Glomerular endothelial cell (primary cell): ENCODE data around the gene BNIP2. TPM values are rescaled to one million over a fixed set of nuclear protein-coding genes. Genes with fewer than 3 reads are reported as not detected.
A peak's percentile ranks its signal among the peaks of the same experiment; 100 is the strongest.
"Not testable (repeated sequence)": the region's sequence is repeated elsewhere in the genome, so short reads cannot be mapped to it uniquely, and the experiment has no call there.

ENCODE experiments used
- DNase-seq: peaks from one replicate; pipeline ENCODE4 v3.0.0-alpha.2; 2011; ENCODE audit warnings: low read depth, low spot score; ENCODE audit errors: extremely low read depth
- total RNA-seq: library from RNA; depleted of rRNA; stranded (reverse); fragments of >200 nt; gene quantifications from 2 replicates; pipeline ENCODE4 v1.2.3, GENCODE V29; 2015

The BNIP2 gene, protein sequence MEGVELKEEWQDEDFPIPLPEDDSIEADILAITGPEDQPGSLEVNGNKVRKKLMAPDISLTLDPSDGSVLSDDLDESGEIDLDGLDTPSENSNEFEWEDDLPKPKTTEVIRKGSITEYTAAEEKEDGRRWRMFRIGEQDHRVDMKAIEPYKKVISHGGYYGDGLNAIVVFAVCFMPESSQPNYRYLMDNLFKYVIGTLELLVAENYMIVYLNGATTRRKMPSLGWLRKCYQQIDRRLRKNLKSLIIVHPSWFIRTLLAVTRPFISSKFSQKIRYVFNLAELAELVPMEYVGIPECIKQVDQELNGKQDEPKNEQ
- 114 and 142 TPM in 2 replicates for total RNA-seq

DNA sequence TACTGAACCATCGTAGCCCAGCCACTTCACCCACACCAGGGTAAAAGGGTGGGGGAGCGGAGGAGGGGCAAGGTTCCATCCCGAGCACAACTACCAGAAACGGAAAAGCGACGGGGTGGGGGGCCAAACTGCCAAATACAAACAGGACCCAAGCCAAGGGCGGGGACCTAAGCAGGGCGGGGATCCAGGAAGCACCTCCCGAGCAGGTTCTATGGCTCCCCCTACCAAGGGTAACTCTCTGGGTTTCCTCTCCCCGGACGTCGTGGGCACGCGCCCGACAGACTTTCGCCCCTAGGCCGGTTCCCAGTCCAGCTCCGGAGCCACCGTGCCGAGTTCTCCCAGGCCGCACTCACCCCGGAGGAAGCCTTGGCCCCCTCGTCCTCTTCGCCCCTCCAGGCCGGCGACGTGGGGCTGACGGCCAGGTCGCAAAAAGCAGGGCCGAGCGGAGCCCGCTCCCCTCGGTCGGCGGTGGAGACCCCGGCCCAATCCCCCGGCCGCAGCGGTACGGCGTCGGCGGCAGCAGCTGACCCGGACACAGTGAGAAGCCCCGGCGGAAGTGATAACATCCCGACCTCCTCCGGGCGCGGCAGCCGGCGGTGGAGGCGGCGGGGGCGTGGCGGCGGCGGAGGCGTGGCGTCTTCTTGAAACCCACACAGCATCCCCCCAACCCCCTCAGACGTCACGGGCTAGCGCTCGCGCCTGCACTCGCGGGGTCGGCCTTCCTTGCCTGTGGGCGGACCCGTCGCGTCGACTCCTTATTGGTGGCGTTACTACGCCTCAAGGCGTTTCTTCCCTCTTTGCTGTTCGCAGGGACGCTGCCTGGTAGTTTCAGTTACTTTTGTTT, at the start of gene BNIP2:
TSS of gene BNIP2 (minus strand) at position 539 of the 844 bp plus-strand sequence. CDS start 6,863 bp downstream, outside the sequence.
- DNase-seq, result peak; percentile 72

GRCh38 chr15:59738676-59739075, 49.6 kb upstream of the BNIP2 start:
- no peak for DNase-seq

- DNase-seq, result no peak
Observed at GRCh38 chr15:59736181-59736580, 47.1 kb upstream of the BNIP2 start.

- no peak for DNase-seq
Observed at GRCh38 chr15:59725151-59725486, 36.0 kb upstream of the BNIP2 start.

DNA sequence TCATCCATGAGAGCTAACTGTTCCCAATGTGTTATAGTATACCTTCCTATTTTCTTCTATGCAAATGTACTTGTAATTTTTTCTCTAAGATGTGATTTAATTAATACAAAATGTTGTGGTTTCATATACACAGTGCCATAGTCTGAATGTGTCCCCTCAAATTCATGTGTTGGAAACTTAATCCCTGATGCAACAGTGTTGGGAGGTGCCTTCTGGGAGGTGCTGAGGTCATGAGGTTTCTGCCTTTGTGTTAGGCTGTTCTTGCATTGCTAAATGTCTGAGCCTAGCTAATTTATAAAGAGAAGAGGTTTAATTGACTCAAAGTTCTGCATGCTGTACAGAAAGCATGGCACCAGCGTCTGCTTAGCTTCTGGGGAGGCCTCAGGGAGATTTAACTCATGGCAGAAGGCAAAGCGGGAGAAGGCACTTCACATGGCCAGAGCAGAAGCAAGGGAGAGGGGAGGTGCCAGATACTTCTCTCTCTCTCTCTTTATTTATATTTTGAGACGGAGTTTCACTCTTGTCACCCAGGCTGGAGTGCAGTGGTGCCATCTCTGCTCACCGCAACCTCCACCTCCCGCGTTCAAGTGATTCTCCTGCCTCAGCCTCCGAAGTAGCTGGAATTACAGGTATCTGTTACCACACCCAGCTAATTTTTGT, 34.7 kb upstream of the BNIP2 start:
- DNase-seq, result no peak

- no peak for DNase-seq
Observed at GRCh38 chr15:59722476-59722875, 33.4 kb upstream of the BNIP2 start.

DNA sequence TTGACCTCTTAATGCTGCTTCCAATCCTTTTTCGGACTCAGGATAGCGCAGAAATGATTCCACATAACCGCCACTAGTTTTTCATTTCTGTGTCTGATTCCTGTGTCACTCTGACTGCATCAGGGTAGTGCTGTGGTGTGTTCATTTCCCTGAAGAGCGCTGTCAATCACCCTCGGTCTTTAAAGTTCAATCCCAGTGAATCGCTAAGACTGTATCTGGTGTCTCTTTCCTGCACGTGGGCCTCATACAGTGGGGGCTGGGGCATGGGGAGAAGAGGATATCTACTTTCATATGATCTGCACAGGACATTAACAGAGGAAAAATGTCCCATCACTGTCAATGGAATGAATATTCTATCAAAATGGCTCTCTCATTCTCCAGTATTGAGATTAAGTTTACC, 32.9 kb upstream of the BNIP2 start:
- no peak for DNase-seq

- no peak for DNase-seq
Observed at GRCh38 chr15:59721411-59721810, 32.3 kb upstream of the BNIP2 start.

GRCh38 chr15:59713177-59713576, 24.1 kb upstream of the BNIP2 start:
- DNase-seq, result no peak

DNA sequence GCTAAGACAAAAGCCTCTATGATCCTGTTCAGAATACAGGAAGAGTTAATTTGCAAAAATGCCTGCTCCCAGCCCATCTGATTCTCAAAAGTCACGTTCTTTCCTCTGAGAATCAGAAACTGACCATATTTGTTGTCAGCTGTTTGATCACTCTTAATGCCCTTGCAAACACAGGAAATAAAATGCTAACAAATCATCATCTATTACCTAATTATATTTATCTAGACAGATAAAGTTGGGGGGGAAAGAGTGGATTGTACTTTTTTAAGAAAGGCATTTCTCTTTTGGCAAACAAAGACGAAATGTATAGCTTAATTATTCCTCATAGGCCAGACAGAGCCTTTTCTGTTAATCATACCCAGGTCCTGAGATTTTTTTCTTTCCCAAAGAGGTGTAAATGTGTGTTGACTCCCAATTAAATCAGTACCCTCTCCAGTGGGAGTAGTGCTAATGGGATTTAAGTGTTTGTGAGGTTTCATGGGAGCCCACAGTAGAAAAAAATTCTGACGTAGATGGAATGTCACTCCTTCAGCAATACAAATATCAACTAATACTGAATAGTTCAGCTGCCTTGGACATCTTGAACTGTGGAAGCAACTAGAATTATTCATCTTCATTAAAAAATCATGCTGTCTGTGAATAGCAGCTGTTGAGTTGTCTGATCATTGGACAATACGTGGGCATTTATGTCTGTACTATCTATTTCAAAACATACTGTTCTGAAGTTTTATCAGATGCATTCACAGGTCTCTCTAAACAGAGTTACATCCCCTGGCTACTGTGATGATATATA, 22.5 kb upstream of the BNIP2 start:
- DNase-seq, result no peak

- DNase-seq, result no peak
Observed at GRCh38 chr15:59707619-59708018, 18.5 kb upstream of the BNIP2 start.

DNA sequence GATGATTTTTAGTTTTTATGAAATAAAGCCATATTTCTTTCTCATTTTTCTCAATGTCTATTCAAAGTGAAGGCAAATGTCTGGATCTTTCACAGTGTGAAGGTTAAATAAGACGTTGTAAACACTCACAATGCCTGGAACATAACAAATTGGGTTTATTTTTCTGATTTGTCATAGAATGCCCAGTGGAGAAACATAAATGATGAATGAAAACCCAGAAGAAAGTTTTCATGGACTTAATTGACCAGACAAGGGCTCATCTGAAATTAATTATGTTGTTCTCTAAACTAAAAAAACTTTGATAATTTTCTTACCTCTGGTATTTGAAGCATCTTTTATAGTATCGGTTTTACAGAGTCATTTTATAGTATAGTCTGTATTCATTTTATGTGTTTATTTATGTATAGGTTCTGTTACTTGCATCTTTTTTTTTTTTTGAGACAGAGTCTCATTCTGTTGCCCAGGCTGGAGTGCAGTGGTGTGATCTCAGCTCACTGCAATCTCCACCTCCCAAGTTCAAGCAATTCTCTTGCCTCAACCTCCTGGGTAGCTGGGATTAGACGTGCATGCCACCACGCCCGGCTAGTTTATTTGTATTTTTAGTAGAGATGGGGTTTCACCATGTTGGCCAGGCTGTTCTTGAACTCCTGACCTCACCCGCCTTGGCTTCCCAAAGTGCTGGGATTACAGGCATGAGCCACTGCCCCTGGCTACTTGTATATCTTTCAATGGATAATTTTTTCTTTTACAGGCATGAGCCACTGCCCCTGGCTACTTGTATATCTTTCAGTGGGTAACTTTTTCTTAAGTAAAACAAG, 15.1 kb upstream of the BNIP2 start:
- DNase-seq, result no peak

DNA sequence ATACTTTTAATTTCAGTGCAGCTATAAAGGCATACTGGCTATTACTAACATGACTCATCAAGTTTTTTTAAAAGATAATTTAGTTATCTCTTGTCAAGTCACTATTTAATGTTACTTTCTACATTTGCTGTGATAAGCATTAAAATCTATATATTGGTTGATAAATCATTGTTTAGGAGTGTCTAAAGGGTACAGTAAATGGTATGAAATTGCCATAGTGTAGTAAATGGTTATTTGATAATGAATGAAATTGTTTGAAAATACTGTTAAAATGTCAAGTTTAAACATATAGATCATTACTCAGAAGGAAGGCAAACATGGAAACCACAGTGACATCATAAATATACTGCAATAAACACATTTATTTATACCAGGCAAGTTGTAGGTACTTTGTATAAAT, 13.2 kb upstream of the BNIP2 start:
- DNase-seq, result no peak

DNA sequence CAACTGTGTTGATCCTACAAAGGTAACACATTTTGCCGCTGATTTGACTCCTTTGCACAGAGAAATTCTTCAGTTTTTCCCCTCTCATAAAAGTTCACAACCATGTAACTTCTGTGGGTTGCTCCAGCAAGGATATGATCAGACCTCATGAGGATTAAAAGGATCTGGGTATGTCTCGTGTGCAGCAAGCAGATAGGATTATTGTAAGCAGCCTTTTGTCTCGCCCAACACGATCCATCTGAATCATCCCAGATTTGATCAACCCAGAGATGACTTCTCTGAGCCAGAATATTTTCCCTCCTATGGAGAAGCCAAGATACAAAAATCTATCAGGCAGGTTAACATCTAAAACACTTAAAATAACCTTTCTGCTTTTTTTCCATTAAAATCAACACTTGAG, 12.8 kb upstream of the BNIP2 start:
- DNase-seq, result no peak

DNA sequence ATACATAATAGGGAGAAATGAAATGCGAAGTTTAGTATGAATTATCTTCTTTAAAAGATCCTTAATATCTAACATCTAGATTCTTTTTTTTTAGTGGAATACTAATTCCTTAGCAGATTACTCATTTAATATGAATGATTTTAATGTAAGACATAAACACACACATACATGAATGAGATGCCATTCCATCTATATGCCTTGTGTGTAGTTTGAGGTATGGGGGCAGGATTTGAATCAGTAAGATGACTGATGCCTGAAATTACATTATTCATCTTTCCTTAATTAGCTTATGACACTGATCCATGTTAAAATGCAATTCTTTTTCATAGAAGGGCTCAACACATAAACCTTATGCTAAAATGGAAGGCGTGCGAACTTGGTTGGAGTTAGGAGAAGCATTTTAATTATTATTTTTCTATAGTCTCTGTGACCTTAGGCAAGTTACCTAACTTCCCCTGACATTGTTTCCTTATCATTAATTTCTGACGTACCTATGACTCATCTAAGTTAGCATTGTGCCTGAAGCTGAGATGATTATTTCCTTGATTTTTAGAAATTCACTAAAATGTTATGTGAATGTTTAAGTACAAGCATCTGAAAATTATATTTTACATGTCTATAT, 10.8 kb upstream of the BNIP2 start:
- DNase-seq, result no peak

DNA sequence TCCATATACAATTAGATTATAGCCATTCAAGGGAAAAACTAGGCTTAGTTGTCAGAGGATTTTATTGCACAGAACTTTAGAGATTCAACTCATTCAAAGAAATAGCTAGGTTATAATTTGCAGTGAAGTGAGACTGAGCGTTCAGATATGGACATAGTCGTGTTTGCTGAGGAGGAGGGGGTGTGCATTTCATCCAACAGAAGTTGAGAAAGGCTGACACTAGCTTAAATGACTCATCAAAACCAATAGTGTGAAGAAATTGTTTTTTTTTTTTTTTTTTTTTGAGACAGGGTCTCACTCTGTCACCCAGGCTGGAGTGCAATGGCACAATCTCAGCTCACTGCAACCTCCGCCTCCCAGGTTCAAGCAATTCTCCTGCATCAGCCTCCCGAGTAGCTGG, 8.9 kb upstream of the BNIP2 start:
- not testable (repeated sequence) for DNase-seq

DNA sequence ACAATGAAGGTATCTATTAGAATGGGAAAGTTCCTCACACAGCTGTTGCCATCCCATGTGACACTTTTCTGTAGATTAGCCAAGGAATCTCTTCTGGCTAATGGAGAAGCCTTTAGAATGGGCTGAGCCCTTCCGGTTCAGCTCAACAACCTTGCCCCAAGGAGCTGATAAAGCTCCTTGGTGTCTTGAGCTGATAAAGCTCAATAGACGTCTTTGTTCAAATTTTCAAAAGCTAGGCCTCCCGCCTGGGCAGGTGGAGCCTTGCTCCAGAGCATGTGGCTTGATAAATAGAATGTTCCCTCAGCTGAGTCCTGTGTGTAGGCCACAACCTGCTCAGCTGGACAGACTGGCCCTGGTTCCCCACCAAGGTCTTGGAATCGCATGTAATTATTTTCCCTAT, 7.2 kb upstream of the BNIP2 start:
- DNase-seq, result no peak

- DNase-seq, result no peak
Observed at GRCh38 chr15:59694779-59695178, 5.7 kb upstream of the BNIP2 start.

DNA sequence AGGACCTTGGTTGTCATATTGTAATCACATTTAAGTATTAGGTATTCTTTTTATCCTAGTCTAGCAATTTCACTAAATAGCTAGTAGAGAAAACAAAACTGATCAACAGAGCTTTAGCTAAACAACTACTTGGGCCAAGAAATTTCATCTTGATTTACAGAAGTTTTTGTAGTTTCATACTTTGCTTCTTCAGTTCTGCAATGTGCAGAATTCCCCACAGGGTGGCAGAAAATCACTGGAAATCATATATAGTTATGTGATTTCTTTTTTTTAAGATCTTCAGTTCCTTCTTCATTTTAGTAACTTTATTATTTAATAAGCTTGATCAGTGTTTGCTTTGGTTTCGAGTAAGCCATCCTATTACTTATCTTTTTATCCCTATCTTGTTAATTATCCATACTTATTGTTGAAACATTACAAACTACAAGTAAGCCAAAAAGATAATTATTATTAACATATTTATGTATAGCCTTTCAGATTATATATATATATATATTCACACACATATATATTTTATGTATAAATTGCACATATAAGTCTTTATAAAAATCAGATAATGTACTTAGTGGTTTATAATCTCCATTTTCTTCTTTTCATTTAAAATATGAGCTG, 2.2 kb upstream of the BNIP2 start:
- no peak for DNase-seq
